SK-N-SH treated with all-trans-retinoic acid at 6 μM for 48 hours (cell line): ENCODE measurements around the gene SRSF6.

Experiments
- ARNTL ChIP-seq: fragments of 450-650 bp; formaldehyde crosslinking; IDR thresholded peaks from 2 replicates; pipeline ENCODE4 v1.5.0; 2020; ENCODE audit warnings: low read depth, mild to moderate bottlenecking, moderate library complexity, borderline replicate concordance
- CREB5 ChIP-seq: fragments of 250-450 bp; sonication (Bioruptor Pico); IDR thresholded peaks from 2 replicates; pipeline ENCODE4 v1.5.1; 2020; ENCODE audit warnings: low read depth, mild to moderate bottlenecking, moderate library complexity
- CSDC2 ChIP-seq: fragments of 250-450 bp; sonication (Bioruptor Pico); IDR thresholded peaks from 2 replicates; pipeline ENCODE4 v1.5.0; 2020; ENCODE audit warnings: mild to moderate bottlenecking, moderate library complexity
- CSRNP3 ChIP-seq: fragments of 250-450 bp; sonication (Bioruptor Pico); IDR thresholded peaks from 2 replicates; pipeline ENCODE4 v1.5.1; 2021; ENCODE audit warnings: mild to moderate bottlenecking, moderate library complexity
- ESRRG ChIP-seq: fragments of 250-450 bp; sonication (Bioruptor Pico); IDR thresholded peaks from 2 replicates; pipeline ENCODE4 v1.6.1; 2021; ENCODE audit warnings: mild to moderate bottlenecking
- ISL1 ChIP-seq: fragments of 250-450 bp; sonication (Bioruptor Pico); IDR thresholded peaks from 2 replicates; pipeline ENCODE4 v2.1.2; 2022; ENCODE audit warnings: mild to moderate bottlenecking, moderate library complexity
- OSR1 ChIP-seq: fragments of 250-450 bp; sonication (Bioruptor Pico); IDR thresholded peaks from 2 replicates; pipeline ENCODE4 v1.8.0; 2022; ENCODE audit warnings: moderate library complexity, mild to moderate bottlenecking, inconsistent platforms
- PATZ1 ChIP-seq: fragments of 250-450 bp; sonication (Bioruptor Pico); IDR thresholded peaks from 2 replicates; pipeline ENCODE4 v1.8.0; 2020; ENCODE audit warnings: mild to moderate bottlenecking, moderate library complexity, borderline replicate concordance
- RARB ChIP-seq: fragments of 250-450 bp; sonication (Bioruptor Pico); IDR thresholded peaks from 2 replicates; pipeline ENCODE4 v1.8.0; 2021; ENCODE audit warnings: mild to moderate bottlenecking, moderate library complexity
- ZFP3 ChIP-seq: fragments of 250-450 bp; sonication (Bioruptor Pico); IDR thresholded peaks from 2 replicates; pipeline ENCODE4 v1.5.0; 2020; ENCODE audit warnings: mild to moderate bottlenecking, moderate library complexity
- ZNF70 ChIP-seq: fragments of 450-650 bp; formaldehyde crosslinking; IDR thresholded peaks from 2 replicates; pipeline ENCODE4 v1.5.0; 2020; ENCODE audit warnings: mild to moderate bottlenecking, moderate library complexity

GRCh38 chr20:43462660-43463526 is 5.2 kb downstream of the SRSF6 start:
- TF ChIP-seq CREB5 (CRISPR knock-in tag) (no peak), ESRRG (no peak), CSRNP3 (CRISPR knock-in tag) (no peak), ARNTL (CRISPR knock-in tag) (no peak), OSR1 (CRISPR knock-in tag) (no peak), RARB (no peak), ISL1 (CRISPR knock-in tag) (no peak), CSDC2 (CRISPR knock-in tag) (no peak), ZFP3 (no peak), ZNF70 (no peak), PATZ1 (CRISPR knock-in tag) (no peak)
